ENCODE measurements around the gene TRIP13. TPM values are rescaled to one million over a fixed set of nuclear protein-coding genes. Genes with fewer than 3 reads are reported as not detected.
A peak's percentile ranks its signal among the peaks of the same experiment; 100 is the strongest.
"Not testable (repeated sequence)": the region's sequence is repeated elsewhere in the genome, so short reads cannot be mapped to it uniquely, and the experiment has no call there.

The TRIP13 gene
- total RNA-seq, 1 experiment from 2014 or later: 42.6 TPM

GRCh38 chr5:927172-928015 lies 34.7 kb downstream of the TRIP13 start:
- no peaks in the 10 kb centered on the region for H4K20me1 ChIP-seq (ENCODE audit: control insufficient read depth, insufficient read depth, insufficient read length)
- no peak overlapping the region for H3K56ac ChIP-seq (ENCODE audit: insufficient read length, low read depth, low read length)
- H3K4me1 ChIP-seq (ENCODE audit: insufficient read depth, low read length): no peaks in the 10 kb centered on the region
- no peak overlapping the region for H4K8ac ChIP-seq (replicated peaks; ENCODE audit: insufficient read length, low read depth, low read length)
- H3K79me1 ChIP-seq (ENCODE audit: insufficient read depth, low read depth, low read length, poor library complexity, severe bottlenecking): no peaks in the 10 kb centered on the region
- no peak overlapping the region for H3K4ac ChIP-seq (ENCODE audit: low read depth, low read length)
- no peak overlapping the region for H2BK12ac ChIP-seq (ENCODE audit: insufficient read length, low read depth, low read length)
- no peaks in the 10 kb centered on the region for H3K23me2 ChIP-seq (ENCODE audit: insufficient read length, low read depth, low read length, poor library complexity, severe bottlenecking)
- H2AFZ ChIP-seq (ENCODE audit: low read length): no peak overlapping the region
- H3K27me3 ChIP-seq (ENCODE audit: insufficient read depth, low read length): peaks cover 3% of the 10 kb centered on the region; the same call in 1 of the 2 replicates
- H3K23ac ChIP-seq (ENCODE audit: insufficient read length, low read depth, low read length): no peak overlapping the region
- no peak overlapping the region for H2BK5ac ChIP-seq (ENCODE audit: insufficient read length, low read length)
- no peaks in the 10 kb centered on the region for H3K79me2 ChIP-seq (ENCODE audit: insufficient read depth, low read length)
- Mint-ChIP-seq H3K27me3 (ENCODE audit: low read depth) (peaks cover 69% of the 10 kb centered on the region), H3K9me3 (no peaks in the 10 kb centered on the region), H3K36me3 (ENCODE audit: insufficient read depth in 1 of 3, low read depth in 3 of 3) (no peaks in the 10 kb centered on the region), H3K4me3 (peak overlapping the region in 1 of 2 experiments; percentile 67; a peak in 2 of 5 replicates), H3K4me1 (peaks cover 2 to 7% of the 10 kb centered on the region in 2 experiments), H3K27ac (no peak overlapping the region)
- H2BK15ac ChIP-seq (ENCODE audit: low read depth, low read length): no peak overlapping the region
- no CpG with 5 or more reads among the region's 30 CpGs for WGBS (ENCODE audit: extremely low coverage, insufficient read length, low lambda C conversion rate)
- no peak overlapping the region for H3K18ac ChIP-seq (ENCODE audit: insufficient read length, low read depth, low read length)
- no peak overlapping the region for H3K9ac ChIP-seq (ENCODE audit: extremely low read depth, insufficient read length, low read length)
- no peak for TF ChIP-seq CTCF (conservative IDR thresholded peaks at IDR 0.05)
- H3T11ph ChIP-seq (ENCODE audit: low read length): no peak overlapping the region
- H3K4me2 ChIP-seq (ENCODE audit: insufficient read depth, insufficient read length, low read length): peak overlapping the region; percentile 45
- H2AK5ac ChIP-seq (ENCODE audit: insufficient read length, low read length): no peak overlapping the region
- H3K27ac ChIP-seq (ENCODE audit: insufficient read length, low read depth, low read length): no peak overlapping the region
- no peak overlapping the region for H2BK120ac ChIP-seq (ENCODE audit: low read depth, low read length, poor library complexity, severe bottlenecking)
- no peak for DNase-seq
- no peak overlapping the region for H4K5ac ChIP-seq (ENCODE audit: insufficient read length, low read depth, low read length)
- H3K14ac ChIP-seq (ENCODE audit: insufficient read depth, low read length): no peak overlapping the region
- H2BK20ac ChIP-seq (ENCODE audit: low read depth, low read length, poor library complexity, severe bottlenecking): no peak overlapping the region
- H3K9me3 ChIP-seq (ENCODE audit: control insufficient read depth, low read depth, low read length): no peaks in the 10 kb centered on the region
- H4K91ac ChIP-seq (ENCODE audit: insufficient read length, low read depth, low read length): no peak overlapping the region

DNA sequence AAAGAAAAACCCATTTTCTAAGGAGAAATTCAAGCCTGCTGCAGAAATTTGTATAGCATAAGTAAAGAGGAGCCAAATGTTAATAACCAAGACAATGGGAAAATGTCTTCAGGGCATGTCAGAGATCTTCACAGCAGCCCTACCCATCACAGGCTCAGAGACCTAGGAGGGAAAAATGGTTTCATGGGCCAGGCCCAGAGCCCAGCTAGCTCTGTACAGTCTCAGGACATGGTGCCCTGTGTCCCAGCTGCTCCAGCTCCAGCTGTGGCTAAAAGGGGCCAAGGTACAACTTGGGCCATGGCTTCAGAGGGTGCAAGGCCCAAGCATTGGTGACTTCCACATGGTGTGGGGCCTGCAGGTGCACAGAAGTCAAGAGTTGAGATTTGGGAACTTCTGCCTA lies 36.5 kb downstream of the TRIP13 start:
- H3K4me3 Mint-ChIP-seq; H2BK120ac ChIP-seq (ENCODE audit: low read depth, low read length, poor library complexity, severe bottlenecking); H3T11ph ChIP-seq (ENCODE audit: low read length); H4K8ac ChIP-seq (replicated peaks; ENCODE audit: insufficient read length, low read depth, low read length); H3K4ac ChIP-seq (ENCODE audit: low read depth, low read length); H2BK20ac ChIP-seq (ENCODE audit: low read depth, low read length, poor library complexity, severe bottlenecking); H2BK15ac ChIP-seq (ENCODE audit: low read depth, low read length); H3K9ac ChIP-seq (ENCODE audit: extremely low read depth, insufficient read length, low read length); H3K9me3 Mint-ChIP-seq; H3K4me2 ChIP-seq (ENCODE audit: insufficient read depth, insufficient read length, low read length); H3K23me2 ChIP-seq (ENCODE audit: insufficient read length, low read depth, low read length, poor library complexity, severe bottlenecking); H4K20me1 ChIP-seq (ENCODE audit: control insufficient read depth, insufficient read depth, insufficient read length); H3K4me1 ChIP-seq (ENCODE audit: insufficient read depth, low read length); H3K27ac Mint-ChIP-seq; H2AK5ac ChIP-seq (ENCODE audit: insufficient read length, low read length); DNase-seq; H3K36me3 Mint-ChIP-seq (ENCODE audit: insufficient read depth in 1 of 3, low read depth in 3 of 3); H3K9me3 ChIP-seq (ENCODE audit: control insufficient read depth, low read depth, low read length); H3K27ac ChIP-seq (ENCODE audit: insufficient read length, low read depth, low read length); H3K79me1 ChIP-seq (ENCODE audit: insufficient read depth, low read depth, low read length, poor library complexity, severe bottlenecking); H4K5ac ChIP-seq (ENCODE audit: insufficient read length, low read depth, low read length); H3K27me3 ChIP-seq (ENCODE audit: insufficient read depth, low read length); H3K18ac ChIP-seq (ENCODE audit: insufficient read length, low read depth, low read length); H4K91ac ChIP-seq (ENCODE audit: insufficient read length, low read depth, low read length); H3K14ac ChIP-seq (ENCODE audit: insufficient read depth, low read length); H3K23ac ChIP-seq (ENCODE audit: insufficient read length, low read depth, low read length); H2BK5ac ChIP-seq (ENCODE audit: insufficient read length, low read length); H2BK12ac ChIP-seq (ENCODE audit: insufficient read length, low read depth, low read length); H2AFZ ChIP-seq (ENCODE audit: low read length); H3K79me2 ChIP-seq (ENCODE audit: insufficient read depth, low read length); H3K56ac ChIP-seq (ENCODE audit: insufficient read length, low read depth, low read length); H3K4me1 Mint-ChIP-seq: not testable (repeated sequence)
- H3K27me3 Mint-ChIP-seq (ENCODE audit: low read depth): peaks cover 67% of the 10 kb centered on the region

Measured in H9 (cell line).